CD4-positive, alpha-beta T cell treated with Interferon alpha-2 for 1 hour (primary cell): ENCODE measurements around the gene MARCHF4.

Experiments
- DNase-seq, 2 donors: peaks; one replicate each; pipeline ENCODE4 v3.0.0-alpha.2; 2020 to 2022

MARCHF4 gene

GRCh38 chr2:216348756-216349308 is 23.5 kb downstream of the MARCHF4 start:
- no peak for DNase-seq

GRCh38 chr2:216346781-216347180 is 25.5 kb downstream of the MARCHF4 start:
- DNase-seq, result no peak

GRCh38 chr2:216345846-216346245 is 26.4 kb downstream of the MARCHF4 start:
- DNase-seq, result no peak

- DNase-seq, result no peak
Observed at GRCh38 chr2:216344950-216345300, 27.4 kb downstream of the MARCHF4 start.

GRCh38 chr2:216344206-216344949 is 27.9 kb downstream of the MARCHF4 start:
- DNase-seq, result no peak

GRCh38 chr2:216343221-216343980 is 28.9 kb downstream of the MARCHF4 start:
- DNase-seq, result no peak

GRCh38 chr2:216341121-216341520 is 31.2 kb downstream of the MARCHF4 start:
- DNase-seq, result no peak

GRCh38 chr2:216340280-216340631 is 32.0 kb downstream of the MARCHF4 start:
- DNase-seq, result no peak

GRCh38 chr2:216339456-216340279 is 32.6 kb downstream of the MARCHF4 start:
- no peak for DNase-seq

GRCh38 chr2:216335252-216335651 is 37.0 kb downstream of the MARCHF4 start:
- DNase-seq, result no peak

GRCh38 chr2:216328347-216328746 is 43.9 kb downstream of the MARCHF4 start:
- DNase-seq, result peak in 1 of 2 donors; percentile 38

GRCh38 chr2:216327447-216327935 is 44.8 kb downstream of the MARCHF4 start:
- no peak for DNase-seq
